Endothelial cell of umbilical vein (primary cell): ENCODE measurements around the gene SLC6A1.

Source experiments
- EZH2 ChIP-seq: IDR thresholded peaks from 2 replicates; pipeline ENCODE4 v1.6.1; 2012; ENCODE audit warnings: borderline replicate concordance, low read depth, mild to moderate bottlenecking, moderate library complexity, low read length, inconsistent platforms; ENCODE audit not compliant: severe bottlenecking
- GATA2 ChIP-seq: IDR thresholded peaks from 2 replicates; pipeline ENCODE4 v1.7.0; 2011; ENCODE audit warnings: low read depth, mild to moderate bottlenecking, moderate library complexity, mixed read lengths, low read length; ENCODE audit not compliant: insufficient read length, insufficient read depth
- JUN ChIP-seq: IDR thresholded peaks from 2 replicates; pipeline ENCODE4 v1.6.1; 2011; ENCODE audit warnings: borderline replicate concordance, low read depth; ENCODE audit not compliant: insufficient read length, insufficient read depth
- MYC ChIP-seq: IDR thresholded peaks from one replicate; pipeline ENCODE4 v1.6.1; 2011; ENCODE audit warnings: mild to moderate bottlenecking, low read depth, low read length
- POLR2A ChIP-seq: IDR thresholded peaks from 2 replicates; pipeline ENCODE4 v1.6.1; 2012; ENCODE audit warnings: low read depth, mild to moderate bottlenecking, control low read depth, low read length
- POLR2AphosphoS5 ChIP-seq: IDR thresholded peaks from 2 replicates; pipeline ENCODE4 v1.6.1; 2012; ENCODE audit warnings: low read depth, mild to moderate bottlenecking, control low read depth, low read length, moderate library complexity; ENCODE audit not compliant: insufficient read depth
- TF ChIP-seq, protein P1 (sequence below), 2 donors: IDR thresholded peaks; 1 replicate in 1 of 2; 2 replicates in 1 of 2; pipeline ENCODE4 v1.5.1; 2011; ENCODE audit warnings: low read length in 2 of 2, mild to moderate bottlenecking in 2 of 2, moderate library complexity in 2 of 2, control low read depth in 1 of 2, inconsistent platforms in 1 of 2, low read depth in 1 of 2; ENCODE audit not compliant: insufficient read depth in 1 of 2; ENCODE audit errors: extremely low read depth in 1 of 2
- TF ChIP-seq, protein P2 (sequence below): IDR thresholded peaks from 2 replicates; pipeline ENCODE4 v1.6.1; 2011; ENCODE audit not compliant: insufficient read depth, insufficient read length

GRCh38 chr3:11062704-11063103 lies 70.2 kb downstream of the SLC6A1 start:
- TF ChIP-seq, protein P1, sequence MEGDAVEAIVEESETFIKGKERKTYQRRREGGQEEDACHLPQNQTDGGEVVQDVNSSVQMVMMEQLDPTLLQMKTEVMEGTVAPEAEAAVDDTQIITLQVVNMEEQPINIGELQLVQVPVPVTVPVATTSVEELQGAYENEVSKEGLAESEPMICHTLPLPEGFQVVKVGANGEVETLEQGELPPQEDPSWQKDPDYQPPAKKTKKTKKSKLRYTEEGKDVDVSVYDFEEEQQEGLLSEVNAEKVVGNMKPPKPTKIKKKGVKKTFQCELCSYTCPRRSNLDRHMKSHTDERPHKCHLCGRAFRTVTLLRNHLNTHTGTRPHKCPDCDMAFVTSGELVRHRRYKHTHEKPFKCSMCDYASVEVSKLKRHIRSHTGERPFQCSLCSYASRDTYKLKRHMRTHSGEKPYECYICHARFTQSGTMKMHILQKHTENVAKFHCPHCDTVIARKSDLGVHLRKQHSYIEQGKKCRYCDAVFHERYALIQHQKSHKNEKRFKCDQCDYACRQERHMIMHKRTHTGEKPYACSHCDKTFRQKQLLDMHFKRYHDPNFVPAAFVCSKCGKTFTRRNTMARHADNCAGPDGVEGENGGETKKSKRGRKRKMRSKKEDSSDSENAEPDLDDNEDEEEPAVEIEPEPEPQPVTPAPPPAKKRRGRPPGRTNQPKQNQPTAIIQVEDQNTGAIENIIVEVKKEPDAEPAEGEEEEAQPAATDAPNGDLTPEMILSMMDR (IDR thresholded peaks at IDR 0.05; ENCODE audit: extremely low read depth in 1 of 2, insufficient read depth in 1 of 2, low read depth in 1 of 2, low read length in 2 of 2): no peak
- no peak for TF ChIP-seq EZH2
- no peak for TF ChIP-seq POLR2A
- no peak for TF ChIP-seq JUN
- no peak for TF ChIP-seq POLR2AphosphoS5
- TF ChIP-seq, protein P2, sequence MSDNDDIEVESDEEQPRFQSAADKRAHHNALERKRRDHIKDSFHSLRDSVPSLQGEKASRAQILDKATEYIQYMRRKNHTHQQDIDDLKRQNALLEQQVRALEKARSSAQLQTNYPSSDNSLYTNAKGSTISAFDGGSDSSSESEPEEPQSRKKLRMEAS: no peak
- TF ChIP-seq MYC: no peak
- no peak for TF ChIP-seq GATA2
